ENCODE results near the gene NOXA1.

The NOXA1 gene

GRCh38 chr9:137415451-137415850 lies 7.7 kb upstream of the NOXA1 start:
- H3K4me3 ChIP-seq (ENCODE audit: low read depth, low read length), result no peak overlapping the region
- no peak for DNase-seq (ENCODE audit: low read depth)
- TF ChIP-seq CTCF (IDR thresholded peaks at IDR 0.05; ENCODE audit: insufficient read depth, low read depth, low read length, missing control alignments), result no peak

GRCh38 chr9:137416006-137416562 lies 7.1 kb upstream of the NOXA1 start:
- H3K4me3 ChIP-seq (ENCODE audit: low read depth, low read length), result no peak overlapping the region
- no peak for DNase-seq (ENCODE audit: low read depth)
- no peak for TF ChIP-seq CTCF (IDR thresholded peaks at IDR 0.05; ENCODE audit: insufficient read depth, low read depth, low read length, missing control alignments)

- no peak overlapping the region; the same call in 1 of the 2 replicates for H3K4me3 ChIP-seq (ENCODE audit: low read depth, low read length)
- DNase-seq (ENCODE audit: low read depth), result no peak
Observed at GRCh38 chr9:137416563-137417151, 6.5 kb upstream of the NOXA1 start.

GRCh38 chr9:137417161-137418021 lies 5.8 kb upstream of the NOXA1 start:
- DNase-seq (ENCODE audit: low read depth), result peak; percentile 68
- peak overlapping the region; percentile 61 for H3K4me3 ChIP-seq (ENCODE audit: low read depth, low read length)
- no peak for TF ChIP-seq CTCF (IDR thresholded peaks at IDR 0.05; ENCODE audit: insufficient read depth, low read depth, low read length, missing control alignments)

More at GRCh38 chr9:137416563-137417151, 6.5 kb upstream of the NOXA1 start:
- TF ChIP-seq CTCF (IDR thresholded peaks at IDR 0.05; ENCODE audit: insufficient read depth, low read depth, low read length, missing control alignments), result no peak

GRCh38 chr9:137421838-137422603 lies 1.2 kb upstream of the NOXA1 start:
- DNase-seq (ENCODE audit: low read depth), result no peak
- peak overlapping the region; percentile 69 for H3K4me3 ChIP-seq (ENCODE audit: low read depth, low read length)
- TF ChIP-seq CTCF (IDR thresholded peaks at IDR 0.05; ENCODE audit: insufficient read depth, low read depth, low read length, missing control alignments), result no peak

GRCh38 chr9:137423514-137424291 lies 510 bp downstream of the NOXA1 start:
- peak; percentile 32 for DNase-seq (ENCODE audit: low read depth)
- no peak for TF ChIP-seq CTCF (IDR thresholded peaks at IDR 0.05; ENCODE audit: insufficient read depth, low read depth, low read length, missing control alignments)

More at GRCh38 chr9:137423514-137424291, 510 bp downstream of the NOXA1 start:
- peak overlapping the region; percentile 42 for H3K4me3 ChIP-seq (ENCODE audit: low read depth, low read length)
